HEK293 (cell line): Measurements from ENCODE around the gene DAZAP1.
"Not testable (repeated sequence)": the region's sequence is repeated elsewhere in the genome, so short reads cannot be mapped to it uniquely, and the experiment has no call there.

Source experiments
- CTCF ChIA-PET: fragments of 350-600 bp; formaldehyde crosslinking; extraction: SDS; loops from one replicate; lab custom pipeline; 2021; ENCODE audit warnings: antibody characterized with exemption; lab: Yijun Ruan, JAX
- POLR2A ChIA-PET: fragments of 300-600 bp; formaldehyde crosslinking; extraction: SDS; loops from one replicate; lab custom pipeline; 2020; ENCODE audit warnings: antibody characterized with exemption, inconsistent platforms; lab: Yijun Ruan, JAX
- H3K27ac ChIP-seq: fragments of 200-500 bp; sonication (Bioruptor generic); 2 replicates; pipeline ENCODE4 v1.5.1; 2014; ENCODE audit warnings: low read depth, low read length, control low read depth, inconsistent platforms; ENCODE audit errors: extremely low read depth
- H3K36me3 ChIP-seq, 2 experiments: fragments of 200-500 bp in 1 of 2; sonication (Bioruptor generic) in 1 of 2; 1 replicate in 1 of 2; 2 replicates in 1 of 2; pipeline ENCODE4 v1.5.1; 2014 to 2017; ENCODE audit warnings: inconsistent platforms in 2 of 2, low read length in 2 of 2; ENCODE audit not compliant: control insufficient read depth in 2 of 2, insufficient read depth in 1 of 2
- H3K4me1 ChIP-seq: fragments of 200-500 bp; sonication (Bioruptor generic); 2 replicates; pipeline ENCODE4 v1.5.1; 2014; ENCODE audit warnings: mild to moderate bottlenecking, low read length, inconsistent platforms; ENCODE audit not compliant: control insufficient read depth, insufficient read depth
- H3K4me3 ChIP-seq: 2 replicates; pipeline ENCODE4 v1.5.1; 2011; ENCODE audit warnings: low read depth, mild to moderate bottlenecking, control low read depth, low read length, moderate library complexity
- H3K9me3 ChIP-seq: fragments of 200-500 bp; sonication (Bioruptor generic); 2 replicates; pipeline ENCODE4 v1.5.1; 2014; ENCODE audit warnings: low read depth, low read length, inconsistent platforms; ENCODE audit not compliant: control insufficient read depth, insufficient read depth
- GLI4 ChIP-seq: fragments of 450-650 bp; formaldehyde crosslinking; IDR thresholded peaks from 2 replicates; pipeline ENCODE4 v1.5.1; 2016; ENCODE audit warnings: missing biosample characterization, missing genetic modification characterization
- IKZF3 ChIP-seq: fragments of 450-650 bp; IDR thresholded peaks from 2 replicates; pipeline ENCODE4 v1.5.0; 2018; ENCODE audit warnings: missing biosample characterization, mild to moderate bottlenecking, missing genetic modification characterization, moderate library complexity
- PRDM2 ChIP-seq: fragments of 450-650 bp; formaldehyde crosslinking; IDR thresholded peaks from 2 replicates; pipeline ENCODE4 v1.5.1; 2016; ENCODE audit warnings: missing biosample characterization, missing genetic modification characterization, borderline replicate concordance
- TRIM28 ChIP-seq: IDR thresholded peaks from 2 replicates; pipeline ENCODE4 v1.6.1; 2011; ENCODE audit warnings: low read length, control low read depth, borderline replicate concordance
- YY1 ChIP-seq: fragments of 450-650 bp; formaldehyde crosslinking; IDR thresholded peaks from 2 replicates; pipeline ENCODE4 v1.5.1; 2018; ENCODE audit warnings: missing biosample characterization, missing genetic modification characterization
- ZFP41 ChIP-seq: fragments of 450-650 bp; formaldehyde crosslinking; IDR thresholded peaks from 2 replicates; pipeline ENCODE4 v1.5.1; 2016; ENCODE audit warnings: missing biosample characterization, missing genetic modification characterization, borderline replicate concordance
- ZIC2 ChIP-seq: fragments of 450-650 bp; formaldehyde crosslinking; IDR thresholded peaks from 2 replicates; pipeline ENCODE4 v1.5.1; 2016; ENCODE audit warnings: missing biosample characterization, missing genetic modification characterization
- ZNF157 ChIP-seq: fragments of 450-650 bp; formaldehyde crosslinking; IDR thresholded peaks from 2 replicates; pipeline ENCODE4 v1.5.1; 2016; ENCODE audit warnings: missing biosample characterization, missing genetic modification characterization
- ZNF223 ChIP-seq: fragments of 450-650 bp; formaldehyde crosslinking; IDR thresholded peaks from 2 replicates; pipeline ENCODE4 v1.5.1; 2016; ENCODE audit warnings: missing biosample characterization, missing genetic modification characterization
- ZNF248 ChIP-seq: fragments of 450-650 bp; formaldehyde crosslinking; IDR thresholded peaks from 2 replicates; pipeline ENCODE4 v1.5.1; 2017; ENCODE audit warnings: missing biosample characterization, missing genetic modification characterization
- ZNF473 ChIP-seq: fragments of 450-650 bp; formaldehyde crosslinking; IDR thresholded peaks from 2 replicates; pipeline ENCODE4 v1.5.1; 2017; ENCODE audit warnings: missing biosample characterization, missing genetic modification characterization
- ZNF510 ChIP-seq: fragments of 450-650 bp; formaldehyde crosslinking; IDR thresholded peaks from 2 replicates; pipeline ENCODE4 v1.5.1; 2018; ENCODE audit warnings: mild to moderate bottlenecking, missing genetic modification characterization, missing biosample characterization; ENCODE audit not compliant: insufficient replicate concordance
- ZNF514 ChIP-seq: fragments of 450-650 bp; formaldehyde crosslinking; IDR thresholded peaks from 2 replicates; pipeline ENCODE4 v1.5.1; 2016; ENCODE audit warnings: missing biosample characterization, missing genetic modification characterization
- ZNF548 ChIP-seq: fragments of 450-650 bp; formaldehyde crosslinking; IDR thresholded peaks from 2 replicates; pipeline ENCODE4 v1.5.1; 2016; ENCODE audit warnings: missing biosample characterization, missing genetic modification characterization
- ZNF660 ChIP-seq: fragments of 450-650 bp; IDR thresholded peaks from 2 replicates; pipeline ENCODE4 v1.5.1; 2018; ENCODE audit warnings: missing biosample characterization, mild to moderate bottlenecking, missing genetic modification characterization
- ZNF670 ChIP-seq: fragments of 450-650 bp; formaldehyde crosslinking; IDR thresholded peaks from 2 replicates; pipeline ENCODE4 v1.5.1; 2016; ENCODE audit warnings: missing biosample characterization, missing genetic modification characterization, low read depth
- ZSCAN23 ChIP-seq: fragments of 450-650 bp; formaldehyde crosslinking; IDR thresholded peaks from 2 replicates; pipeline ENCODE4 v1.5.1; 2016; ENCODE audit warnings: missing biosample characterization, missing genetic modification characterization
- TF ChIP-seq, protein P1 (sequence below): fragments of 450-650 bp; formaldehyde crosslinking; IDR thresholded peaks from 2 replicates; pipeline ENCODE4 v1.5.1; 2016; ENCODE audit warnings: missing biosample characterization, missing genetic modification characterization
- TF ChIP-seq, protein P2 (sequence below): fragments of 450-650 bp; formaldehyde crosslinking; IDR thresholded peaks from 2 replicates; pipeline ENCODE4 v1.5.1; 2016; ENCODE audit warnings: missing biosample characterization, missing genetic modification characterization
- TF ChIP-seq, protein P3 (sequence below): fragments of 450-650 bp; formaldehyde crosslinking; IDR thresholded peaks from 2 replicates; pipeline ENCODE4 v1.5.1; 2016; ENCODE audit warnings: missing biosample characterization, missing genetic modification characterization

The DAZAP1 gene

DNA sequence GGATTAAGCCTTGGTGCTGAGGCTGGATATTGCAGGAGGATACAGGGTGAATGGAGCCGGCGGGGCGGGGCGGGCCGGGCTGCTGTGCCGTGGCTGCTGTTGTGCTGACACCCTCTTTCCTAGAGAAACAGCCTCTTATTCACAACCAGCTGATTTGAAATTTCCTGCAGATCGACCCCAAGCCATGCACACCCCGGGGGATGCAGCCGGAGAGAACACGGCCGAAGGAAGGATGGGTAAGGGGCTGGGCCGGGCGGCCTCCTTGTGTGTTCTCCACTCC, 11.1 kb downstream of the DAZAP1 start (continued):
- no peak for TF ChIP-seq GLI4 (tag by site-specific recombination)
- TF ChIP-seq ZNF248 (tag by site-specific recombination) = no peak
- TF ChIP-seq ZNF157 = no peak
- TF ChIP-seq ZFP41 (tag by site-specific recombination) = no peak
- no peak for TF ChIP-seq ZIC2 (tag by site-specific recombination)
- TF ChIP-seq IKZF3 (tag by site-specific recombination) = no peak
- TF ChIP-seq ZNF510 = no peak
- no peak for TF ChIP-seq ZNF473 (tag by site-specific recombination)
- TF ChIP-seq ZNF223 (tag by site-specific recombination) = no peak

- Histone ChIP-seq H3K27ac (no peak overlapping the region), H3K4me3 (no peak overlapping the region), H3K4me1 (peaks cover 22% of the 10 kb centered on the region), H3K9me3 (no peaks in the 10 kb centered on the region), H3K36me3 (peaks cover 9 to 82% of the 10 kb centered on the region in 2 experiments)
- TF ChIP-seq TRIM28 (no peak), YY1 (tag by site-specific recombination) (no peak), ZNF660 (no peak), ZSCAN23 (tag by site-specific recombination) (no peak)
- TF ChIP-seq, protein P1, sequence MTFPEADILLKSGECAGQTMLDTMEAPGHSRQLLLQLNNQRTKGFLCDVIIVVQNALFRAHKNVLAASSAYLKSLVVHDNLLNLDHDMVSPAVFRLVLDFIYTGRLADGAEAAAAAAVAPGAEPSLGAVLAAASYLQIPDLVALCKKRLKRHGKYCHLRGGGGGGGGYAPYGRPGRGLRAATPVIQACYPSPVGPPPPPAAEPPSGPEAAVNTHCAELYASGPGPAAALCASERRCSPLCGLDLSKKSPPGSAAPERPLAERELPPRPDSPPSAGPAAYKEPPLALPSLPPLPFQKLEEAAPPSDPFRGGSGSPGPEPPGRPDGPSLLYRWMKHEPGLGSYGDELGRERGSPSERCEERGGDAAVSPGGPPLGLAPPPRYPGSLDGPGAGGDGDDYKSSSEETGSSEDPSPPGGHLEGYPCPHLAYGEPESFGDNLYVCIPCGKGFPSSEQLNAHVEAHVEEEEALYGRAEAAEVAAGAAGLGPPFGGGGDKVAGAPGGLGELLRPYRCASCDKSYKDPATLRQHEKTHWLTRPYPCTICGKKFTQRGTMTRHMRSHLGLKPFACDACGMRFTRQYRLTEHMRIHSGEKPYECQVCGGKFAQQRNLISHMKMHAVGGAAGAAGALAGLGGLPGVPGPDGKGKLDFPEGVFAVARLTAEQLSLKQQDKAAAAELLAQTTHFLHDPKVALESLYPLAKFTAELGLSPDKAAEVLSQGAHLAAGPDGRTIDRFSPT (tag by site-specific recombination) = peak; percentile 60
- TF ChIP-seq, protein P2, sequence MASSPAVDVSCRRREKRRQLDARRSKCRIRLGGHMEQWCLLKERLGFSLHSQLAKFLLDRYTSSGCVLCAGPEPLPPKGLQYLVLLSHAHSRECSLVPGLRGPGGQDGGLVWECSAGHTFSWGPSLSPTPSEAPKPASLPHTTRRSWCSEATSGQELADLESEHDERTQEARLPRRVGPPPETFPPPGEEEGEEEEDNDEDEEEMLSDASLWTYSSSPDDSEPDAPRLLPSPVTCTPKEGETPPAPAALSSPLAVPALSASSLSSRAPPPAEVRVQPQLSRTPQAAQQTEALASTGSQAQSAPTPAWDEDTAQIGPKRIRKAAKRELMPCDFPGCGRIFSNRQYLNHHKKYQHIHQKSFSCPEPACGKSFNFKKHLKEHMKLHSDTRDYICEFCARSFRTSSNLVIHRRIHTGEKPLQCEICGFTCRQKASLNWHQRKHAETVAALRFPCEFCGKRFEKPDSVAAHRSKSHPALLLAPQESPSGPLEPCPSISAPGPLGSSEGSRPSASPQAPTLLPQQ (tag by site-specific recombination) = no peak
- CTCF ChIA-PET = no interaction called here
- POLR2A ChIA-PET = interaction anchor here (1.1 to 1.2 kb wide), 2 partner anchors 9 to 150 kb away, joined by 3 read pairs; partner anchors contain the start of gene CIRBP
Measured at GRCh38 chr19:1418951-1419738, 11.8 kb downstream of the DAZAP1 start.

DNA sequence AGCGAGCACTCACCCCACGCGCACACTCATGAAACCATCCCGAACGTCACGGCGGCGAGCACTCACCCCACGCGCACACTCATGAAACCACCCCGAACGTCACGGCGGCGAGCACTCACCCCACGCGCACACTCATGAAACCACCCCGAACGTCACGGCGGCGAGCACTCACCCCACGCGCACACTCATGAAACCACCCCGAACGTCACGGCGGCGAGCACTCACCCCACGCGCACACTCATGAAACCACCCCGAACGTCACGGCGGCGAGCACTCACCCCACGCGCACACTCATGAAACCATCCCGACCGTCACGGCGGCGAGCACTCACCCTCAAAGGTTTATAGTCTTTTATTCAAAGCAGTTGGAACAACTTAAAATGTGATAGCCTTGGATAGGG, 12.7 kb downstream of the DAZAP1 start:
- Histone ChIP-seq H3K4me1 (peaks cover 18% of the 10 kb centered on the region), H3K36me3 (peaks cover 5 to 91% of the 10 kb centered on the region in 2 experiments)
- H3K4me3 ChIP-seq, H3K9me3 ChIP-seq, H3K27ac ChIP-seq, CTCF ChIA-PET: not testable (repeated sequence)
- POLR2A ChIA-PET = interaction anchor here (0.9 to 1.0 kb wide), 2 partner anchors 9 to 21 kb away, joined by 3 to 7 read pairs; no protein-coding TSS in a partner anchor

GRCh38 chr19:1420590-1420989, 13.2 kb downstream of the DAZAP1 start:
- ChIA-PET POLR2A (interaction anchor here (0.8 to 1.0 kb wide), 3 partner anchors 9 to 21 kb away, joined by 3 to 7 read pairs (median 3); no protein-coding TSS in a partner anchor), CTCF (no interaction called here)
- Histone ChIP-seq H3K4me3 (no peak overlapping the region), H3K36me3 (peaks cover 5 to 96% of the 10 kb centered on the region in 2 experiments), H3K4me1 (peaks cover 15% of the 10 kb centered on the region), H3K9me3 (no peaks in the 10 kb centered on the region), H3K27ac (no peak overlapping the region)
- TF ChIP-seq, protein P3, sequence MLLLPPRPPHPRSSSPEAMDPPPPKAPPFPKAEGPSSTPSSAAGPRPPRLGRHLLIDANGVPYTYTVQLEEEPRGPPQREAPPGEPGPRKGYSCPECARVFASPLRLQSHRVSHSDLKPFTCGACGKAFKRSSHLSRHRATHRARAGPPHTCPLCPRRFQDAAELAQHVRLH (tag by site-specific recombination) = no peak
- TF ChIP-seq ZNF473 (tag by site-specific recombination) = no peak
- TF ChIP-seq ZNF514 (tag by site-specific recombination) = no peak
- TF ChIP-seq ZNF670 (tag by site-specific recombination) = no peak
- TF ChIP-seq PRDM2 = no peak
- no peak for TF ChIP-seq ZNF548 (tag by site-specific recombination)
